Measurements from ENCODE around the gene SOCS7. TPM values are rescaled to one million over a fixed set of nuclear protein-coding genes. Genes with fewer than 3 reads are reported as not detected.

SOCS7 gene
- total RNA-seq, 1 experiment from 2014 or later, result 7.4 TPM

DNA sequence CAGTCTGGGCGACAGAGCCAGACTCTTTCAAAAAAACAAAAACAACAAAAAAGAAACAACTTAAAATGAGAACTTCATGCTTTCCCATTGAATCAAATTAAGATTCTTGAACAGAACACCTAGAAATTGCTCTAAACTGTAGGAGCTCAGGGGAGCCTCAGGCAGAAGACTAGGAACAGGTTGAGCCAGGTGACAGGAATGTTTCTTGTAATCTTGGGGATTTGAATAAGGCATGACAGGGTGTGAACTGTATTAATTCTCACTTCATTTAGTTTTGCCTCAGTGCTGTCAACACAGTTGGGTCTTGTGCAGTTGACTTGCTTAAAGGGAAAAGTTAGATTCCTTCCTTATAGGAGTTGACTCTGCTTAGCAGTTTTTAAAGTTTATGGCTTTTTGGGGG is 27.8 kb downstream of the SOCS7 start:
- ChIA-PET CTCF (no interaction called here), POLR2A (ENCODE audit: unreplicated experiment) (no interaction called here)
- intact Hi-C loops (cut with micrococcal nuclease), result no loop called here
- no peak for ATAC-seq
- no peak overlapping the region for H3K9ac ChIP-seq (ENCODE audit: low read length)
- H3F3A ChIP-seq (ENCODE audit: low read length, unreplicated experiment), result no peaks in the 10 kb centered on the region
- H3K4me1 ChIP-seq (ENCODE audit: insufficient read depth, low read length), result no peaks in the 10 kb centered on the region
- H3K9me2 ChIP-seq (replicated peaks; ENCODE audit: low read length), result no peaks in the 10 kb centered on the region
- no peak for DNase-seq
- BruUV-seq (replicated peaks), result no TSS peak
- no peaks in the 10 kb centered on the region for H3K27me3 ChIP-seq (ENCODE audit: low read length)
- H4K20me1 ChIP-seq (ENCODE audit: low read length), result no peaks in the 10 kb centered on the region
- no peak overlapping the region for H2AFZ ChIP-seq (ENCODE audit: low read length)
- H3K4me2 ChIP-seq (ENCODE audit: low read length), result no peak overlapping the region
- no peaks in the 10 kb centered on the region for H3K79me2 ChIP-seq (ENCODE audit: low read length)
- H3K9me3 ChIP-seq (ENCODE audit: low read length), result no peaks in the 10 kb centered on the region
- no peak for TF ChIP-seq EZH2 (IDR thresholded peaks at IDR 0.05; ENCODE audit: low read length, unreplicated experiment)
- TF ChIP-seq EZH2phosphoT487 (IDR thresholded peaks at IDR 0.05; ENCODE audit: borderline replicate concordance, low read length), result no peak
- TF ChIP-seq, protein P1, sequence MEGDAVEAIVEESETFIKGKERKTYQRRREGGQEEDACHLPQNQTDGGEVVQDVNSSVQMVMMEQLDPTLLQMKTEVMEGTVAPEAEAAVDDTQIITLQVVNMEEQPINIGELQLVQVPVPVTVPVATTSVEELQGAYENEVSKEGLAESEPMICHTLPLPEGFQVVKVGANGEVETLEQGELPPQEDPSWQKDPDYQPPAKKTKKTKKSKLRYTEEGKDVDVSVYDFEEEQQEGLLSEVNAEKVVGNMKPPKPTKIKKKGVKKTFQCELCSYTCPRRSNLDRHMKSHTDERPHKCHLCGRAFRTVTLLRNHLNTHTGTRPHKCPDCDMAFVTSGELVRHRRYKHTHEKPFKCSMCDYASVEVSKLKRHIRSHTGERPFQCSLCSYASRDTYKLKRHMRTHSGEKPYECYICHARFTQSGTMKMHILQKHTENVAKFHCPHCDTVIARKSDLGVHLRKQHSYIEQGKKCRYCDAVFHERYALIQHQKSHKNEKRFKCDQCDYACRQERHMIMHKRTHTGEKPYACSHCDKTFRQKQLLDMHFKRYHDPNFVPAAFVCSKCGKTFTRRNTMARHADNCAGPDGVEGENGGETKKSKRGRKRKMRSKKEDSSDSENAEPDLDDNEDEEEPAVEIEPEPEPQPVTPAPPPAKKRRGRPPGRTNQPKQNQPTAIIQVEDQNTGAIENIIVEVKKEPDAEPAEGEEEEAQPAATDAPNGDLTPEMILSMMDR (conservative IDR thresholded peaks at IDR 0.05; ENCODE audit: low read depth, low read length), result no peak
- H3K36me3 ChIP-seq (ENCODE audit: low read depth, low read length), result no peaks in the 10 kb centered on the region
- no peak overlapping the region for H3K4me3 ChIP-seq (ENCODE audit: low read length)
- no peak overlapping the region for H3K27ac ChIP-seq (ENCODE audit: low read length)

DNA sequence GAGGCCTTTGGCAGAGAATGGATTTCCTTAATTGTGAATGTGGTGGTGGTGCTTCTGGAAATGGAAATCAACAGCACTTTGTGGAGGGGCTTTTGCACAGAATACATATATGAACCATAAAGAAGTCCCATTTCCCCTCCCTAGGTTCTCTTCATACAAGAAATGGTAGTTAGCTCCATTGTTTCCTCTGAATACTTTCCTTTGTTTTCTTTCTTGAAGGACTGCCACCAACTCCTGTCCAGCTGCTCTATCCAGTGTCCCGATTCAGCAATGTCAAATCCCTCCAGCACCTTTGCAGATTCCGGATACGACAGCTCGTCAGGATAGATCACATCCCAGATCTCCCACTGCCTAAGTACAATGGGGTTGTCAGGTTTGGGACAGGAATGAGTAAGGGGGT is 43.4 kb downstream of the SOCS7 start:
- Histone ChIP-seq H3K79me2 (ENCODE audit: low read length) (no peaks in the 10 kb centered on the region), H3K27ac (ENCODE audit: low read length) (no peak overlapping the region), H2AFZ (ENCODE audit: low read length) (no peak overlapping the region), H3K9ac (ENCODE audit: low read length) (no peak overlapping the region), H3K4me1 (ENCODE audit: insufficient read depth, low read length) (no peaks in the 10 kb centered on the region), H3K36me3 (ENCODE audit: low read depth, low read length) (no peaks in the 10 kb centered on the region; the same call in 1 of the 2 replicates), H3K9me3 (ENCODE audit: low read length) (no peaks in the 10 kb centered on the region), H3K4me2 (ENCODE audit: low read length) (no peak overlapping the region), H3K27me3 (ENCODE audit: low read length) (no peaks in the 10 kb centered on the region), H4K20me1 (ENCODE audit: low read length) (no peaks in the 10 kb centered on the region), H3F3A (ENCODE audit: low read length, unreplicated experiment) (no peaks in the 10 kb centered on the region), H3K9me2 (replicated peaks; ENCODE audit: low read length) (no peaks in the 10 kb centered on the region), H3K4me3 (ENCODE audit: low read length) (no peak overlapping the region)
- ChIA-PET POLR2A (ENCODE audit: unreplicated experiment) (no interaction called here), CTCF (no interaction called here)
- ATAC-seq (no peak), DNase-seq (no peak)
- TF ChIP-seq, protein P1 (conservative IDR thresholded peaks at IDR 0.05; ENCODE audit: low read depth, low read length), result no peak
- no peak for TF ChIP-seq EZH2 (IDR thresholded peaks at IDR 0.05; ENCODE audit: low read length, unreplicated experiment)
- TF ChIP-seq EZH2phosphoT487 (IDR thresholded peaks at IDR 0.05; ENCODE audit: borderline replicate concordance, low read length), result no peak
- intact Hi-C loops (cut with micrococcal nuclease), result no loop called here
- BruUV-seq (replicated peaks), result no TSS peak

DNA sequence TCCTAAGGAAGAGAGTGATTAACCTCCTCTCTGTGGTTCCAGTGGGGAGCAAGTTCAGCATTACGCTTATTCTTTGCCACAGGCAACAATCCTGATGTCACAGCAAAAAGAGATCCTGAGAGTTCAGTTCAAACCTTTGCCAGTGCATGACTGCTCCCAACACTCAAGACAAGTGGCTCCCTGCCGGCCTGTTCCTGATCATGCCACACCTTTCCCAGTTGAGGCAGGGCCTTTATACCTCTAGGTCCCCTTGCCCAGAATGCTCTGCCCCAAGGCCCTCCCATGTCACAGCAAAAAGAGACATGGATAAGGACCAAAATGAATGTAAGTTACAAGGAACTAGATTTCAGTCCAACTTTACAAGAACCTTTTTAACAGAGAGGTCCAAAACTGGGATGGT is 45.6 kb downstream of the SOCS7 start:
- Histone ChIP-seq H3K9ac (ENCODE audit: low read length) (no peak overlapping the region), H3K79me2 (ENCODE audit: low read length) (no peaks in the 10 kb centered on the region), H2AFZ (ENCODE audit: low read length) (no peak overlapping the region), H3K27ac (ENCODE audit: low read length) (no peak overlapping the region), H3K4me2 (ENCODE audit: low read length) (no peak overlapping the region), H3K4me1 (ENCODE audit: insufficient read depth, low read length) (no peaks in the 10 kb centered on the region), H4K20me1 (ENCODE audit: low read length) (no peaks in the 10 kb centered on the region), H3K9me3 (ENCODE audit: low read length) (no peaks in the 10 kb centered on the region), H3F3A (ENCODE audit: low read length, unreplicated experiment) (no peaks in the 10 kb centered on the region), H3K36me3 (ENCODE audit: low read depth, low read length) (no peaks in the 10 kb centered on the region; the same call in 1 of the 2 replicates), H3K4me3 (ENCODE audit: low read length) (no peak overlapping the region), H3K27me3 (ENCODE audit: low read length) (no peaks in the 10 kb centered on the region), H3K9me2 (replicated peaks; ENCODE audit: low read length) (no peaks in the 10 kb centered on the region)
- DNase-seq (no peak), ATAC-seq (no peak)
- intact Hi-C loops (cut with micrococcal nuclease), result no loop called here
- TF ChIP-seq, protein P1 (conservative IDR thresholded peaks at IDR 0.05; ENCODE audit: low read depth, low read length), result no peak
- TF ChIP-seq EZH2phosphoT487 (IDR thresholded peaks at IDR 0.05; ENCODE audit: borderline replicate concordance, low read length) (no peak), EZH2 (IDR thresholded peaks at IDR 0.05; ENCODE audit: low read length, unreplicated experiment) (no peak)
- POLR2A ChIA-PET (ENCODE audit: unreplicated experiment), result no interaction called here
- CTCF ChIA-PET, result no interaction called here
- BruUV-seq (replicated peaks), result no TSS peak

Measured in PC-3 (cell line).